H1 (cell line): Measurements from ENCODE around the gene RGS16. TPM values are rescaled to one million over a fixed set of nuclear protein-coding genes. Genes with fewer than 3 reads are reported as not detected.

Source experiments
- BACH1 ChIP-seq: IDR thresholded peaks from 2 replicates; pipeline ENCODE4 v1.6.1; 2012; ENCODE audit warnings: low read length, improper control_type of control experiment
- BCL11A ChIP-seq, 2 experiments: IDR thresholded peaks; one replicate each; pipeline ENCODE4 v1.6.1; 2011; ENCODE audit warnings: low read depth in 2 of 2, low read length in 2 of 2, mild to moderate bottlenecking in 2 of 2
- GABPA ChIP-seq: IDR thresholded peaks from 2 replicates; pipeline ENCODE4 v1.6.1; 2011; ENCODE audit warnings: mild to moderate bottlenecking, low read length, moderate library complexity, borderline replicate concordance; ENCODE audit not compliant: insufficient read depth
- MAFK ChIP-seq: IDR thresholded peaks from 2 replicates; pipeline ENCODE4 v1.6.1; 2012; ENCODE audit warnings: low read depth, mild to moderate bottlenecking, improper control_type of control experiment, low read length
- RXRA ChIP-seq: IDR thresholded peaks from 2 replicates; pipeline ENCODE4 v1.6.1; 2011; ENCODE audit warnings: low read depth, mild to moderate bottlenecking, low read length, moderate library complexity; ENCODE audit not compliant: insufficient read depth
- SP4 ChIP-seq: IDR thresholded peaks from 2 replicates; pipeline ENCODE4 v1.6.1; 2012; ENCODE audit warnings: low read length, inconsistent platforms
- TAF1 ChIP-seq: IDR thresholded peaks from 2 replicates; pipeline ENCODE4 v1.6.1; 2011; ENCODE audit warnings: mild to moderate bottlenecking, low read depth, low read length
- polyA plus RNA-seq, 7 experiments: library from polyadenylated mRNA; depleted of rRNA in 3 of 7; stranded (reverse) in 5 of 7; unstranded in 2 of 7; fragments of >200 nt in 5 of 7; fragments of 200-250 nt in 2 of 7; gene quantifications; 1 replicate in 5 of 7; 2 replicates in 1 of 7; 4 replicates in 1 of 7; pipeline versions ENCODE4 v1.2.1 to v1.2.3, GENCODE V29; 2011 to 2013; ENCODE audit warnings: missing spikeins in 2 of 7, mixed read lengths in 2 of 7
- total RNA-seq: library from RNA; stranded (reverse); fragmentation: NEBNext Ultra II Directional; extraction: Animal tissue kit (Norgen Biotek cat#: 25700); gene quantifications from 2 replicates; pipeline ENCODE4 v1.2.1, GENCODE V29; 2021
- TF ChIP-seq, protein P1 (sequence below): fragments of 300-600 bp; sonication (generic); IDR thresholded peaks from 2 replicates; pipeline ENCODE4 v1.7.1; 2012; ENCODE audit warnings: low read length, moderate library complexity, mild to moderate bottlenecking, inconsistent platforms; ENCODE audit not compliant: insufficient replicate concordance
- TF ChIP-seq, protein P2 (sequence below): IDR thresholded peaks from 2 replicates; pipeline ENCODE4 v1.6.1; 2012; ENCODE audit warnings: inconsistent platforms

The RGS16 gene
- total and polyA plus RNA-seq, 2 of the 8 experiments (the other 6 are each of a cell fraction or from before 2014, with no cell fraction given), result 5.7 to 9.8 TPM

GRCh38 chr1:182564406-182565004 lies 39.7 kb downstream of the RGS16 start (continued):
- TF ChIP-seq, protein P1, sequence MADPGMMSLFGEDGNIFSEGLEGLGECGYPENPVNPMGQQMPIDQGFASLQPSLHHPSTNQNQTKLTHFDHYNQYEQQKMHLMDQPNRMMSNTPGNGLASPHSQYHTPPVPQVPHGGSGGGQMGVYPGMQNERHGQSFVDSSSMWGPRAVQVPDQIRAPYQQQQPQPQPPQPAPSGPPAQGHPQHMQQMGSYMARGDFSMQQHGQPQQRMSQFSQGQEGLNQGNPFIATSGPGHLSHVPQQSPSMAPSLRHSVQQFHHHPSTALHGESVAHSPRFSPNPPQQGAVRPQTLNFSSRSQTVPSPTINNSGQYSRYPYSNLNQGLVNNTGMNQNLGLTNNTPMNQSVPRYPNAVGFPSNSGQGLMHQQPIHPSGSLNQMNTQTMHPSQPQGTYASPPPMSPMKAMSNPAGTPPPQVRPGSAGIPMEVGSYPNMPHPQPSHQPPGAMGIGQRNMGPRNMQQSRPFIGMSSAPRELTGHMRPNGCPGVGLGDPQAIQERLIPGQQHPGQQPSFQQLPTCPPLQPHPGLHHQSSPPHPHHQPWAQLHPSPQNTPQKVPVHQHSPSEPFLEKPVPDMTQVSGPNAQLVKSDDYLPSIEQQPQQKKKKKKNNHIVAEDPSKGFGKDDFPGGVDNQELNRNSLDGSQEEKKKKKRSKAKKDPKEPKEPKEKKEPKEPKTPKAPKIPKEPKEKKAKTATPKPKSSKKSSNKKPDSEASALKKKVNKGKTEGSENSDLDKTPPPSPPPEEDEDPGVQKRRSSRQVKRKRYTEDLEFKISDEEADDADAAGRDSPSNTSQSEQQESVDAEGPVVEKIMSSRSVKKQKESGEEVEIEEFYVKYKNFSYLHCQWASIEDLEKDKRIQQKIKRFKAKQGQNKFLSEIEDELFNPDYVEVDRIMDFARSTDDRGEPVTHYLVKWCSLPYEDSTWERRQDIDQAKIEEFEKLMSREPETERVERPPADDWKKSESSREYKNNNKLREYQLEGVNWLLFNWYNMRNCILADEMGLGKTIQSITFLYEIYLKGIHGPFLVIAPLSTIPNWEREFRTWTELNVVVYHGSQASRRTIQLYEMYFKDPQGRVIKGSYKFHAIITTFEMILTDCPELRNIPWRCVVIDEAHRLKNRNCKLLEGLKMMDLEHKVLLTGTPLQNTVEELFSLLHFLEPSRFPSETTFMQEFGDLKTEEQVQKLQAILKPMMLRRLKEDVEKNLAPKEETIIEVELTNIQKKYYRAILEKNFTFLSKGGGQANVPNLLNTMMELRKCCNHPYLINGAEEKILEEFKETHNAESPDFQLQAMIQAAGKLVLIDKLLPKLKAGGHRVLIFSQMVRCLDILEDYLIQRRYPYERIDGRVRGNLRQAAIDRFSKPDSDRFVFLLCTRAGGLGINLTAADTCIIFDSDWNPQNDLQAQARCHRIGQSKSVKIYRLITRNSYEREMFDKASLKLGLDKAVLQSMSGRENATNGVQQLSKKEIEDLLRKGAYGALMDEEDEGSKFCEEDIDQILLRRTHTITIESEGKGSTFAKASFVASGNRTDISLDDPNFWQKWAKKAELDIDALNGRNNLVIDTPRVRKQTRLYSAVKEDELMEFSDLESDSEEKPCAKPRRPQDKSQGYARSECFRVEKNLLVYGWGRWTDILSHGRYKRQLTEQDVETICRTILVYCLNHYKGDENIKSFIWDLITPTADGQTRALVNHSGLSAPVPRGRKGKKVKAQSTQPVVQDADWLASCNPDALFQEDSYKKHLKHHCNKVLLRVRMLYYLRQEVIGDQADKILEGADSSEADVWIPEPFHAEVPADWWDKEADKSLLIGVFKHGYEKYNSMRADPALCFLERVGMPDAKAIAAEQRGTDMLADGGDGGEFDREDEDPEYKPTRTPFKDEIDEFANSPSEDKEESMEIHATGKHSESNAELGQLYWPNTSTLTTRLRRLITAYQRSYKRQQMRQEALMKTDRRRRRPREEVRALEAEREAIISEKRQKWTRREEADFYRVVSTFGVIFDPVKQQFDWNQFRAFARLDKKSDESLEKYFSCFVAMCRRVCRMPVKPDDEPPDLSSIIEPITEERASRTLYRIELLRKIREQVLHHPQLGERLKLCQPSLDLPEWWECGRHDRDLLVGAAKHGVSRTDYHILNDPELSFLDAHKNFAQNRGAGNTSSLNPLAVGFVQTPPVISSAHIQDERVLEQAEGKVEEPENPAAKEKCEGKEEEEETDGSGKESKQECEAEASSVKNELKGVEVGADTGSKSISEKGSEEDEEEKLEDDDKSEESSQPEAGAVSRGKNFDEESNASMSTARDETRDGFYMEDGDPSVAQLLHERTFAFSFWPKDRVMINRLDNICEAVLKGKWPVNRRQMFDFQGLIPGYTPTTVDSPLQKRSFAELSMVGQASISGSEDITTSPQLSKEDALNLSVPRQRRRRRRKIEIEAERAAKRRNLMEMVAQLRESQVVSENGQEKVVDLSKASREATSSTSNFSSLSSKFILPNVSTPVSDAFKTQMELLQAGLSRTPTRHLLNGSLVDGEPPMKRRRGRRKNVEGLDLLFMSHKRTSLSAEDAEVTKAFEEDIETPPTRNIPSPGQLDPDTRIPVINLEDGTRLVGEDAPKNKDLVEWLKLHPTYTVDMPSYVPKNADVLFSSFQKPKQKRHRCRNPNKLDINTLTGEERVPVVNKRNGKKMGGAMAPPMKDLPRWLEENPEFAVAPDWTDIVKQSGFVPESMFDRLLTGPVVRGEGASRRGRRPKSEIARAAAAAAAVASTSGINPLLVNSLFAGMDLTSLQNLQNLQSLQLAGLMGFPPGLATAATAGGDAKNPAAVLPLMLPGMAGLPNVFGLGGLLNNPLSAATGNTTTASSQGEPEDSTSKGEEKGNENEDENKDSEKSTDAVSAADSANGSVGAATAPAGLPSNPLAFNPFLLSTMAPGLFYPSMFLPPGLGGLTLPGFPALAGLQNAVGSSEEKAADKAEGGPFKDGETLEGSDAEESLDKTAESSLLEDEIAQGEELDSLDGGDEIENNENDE, result no peak
- TF ChIP-seq GABPA (no peak), BACH1 (no peak), BCL11A (IDR thresholded peaks at IDR 0.05; ENCODE audit: low read depth in 2 of 2, low read length in 2 of 2) (no peak), MAFK (no peak), TAF1 (no peak), RXRA (no peak), SP4 (no peak)
- TF ChIP-seq, protein P2, sequence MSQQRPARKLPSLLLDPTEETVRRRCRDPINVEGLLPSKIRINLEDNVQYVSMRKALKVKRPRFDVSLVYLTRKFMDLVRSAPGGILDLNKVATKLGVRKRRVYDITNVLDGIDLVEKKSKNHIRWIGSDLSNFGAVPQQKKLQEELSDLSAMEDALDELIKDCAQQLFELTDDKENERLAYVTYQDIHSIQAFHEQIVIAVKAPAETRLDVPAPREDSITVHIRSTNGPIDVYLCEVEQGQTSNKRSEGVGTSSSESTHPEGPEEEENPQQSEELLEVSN, result no peak
